COR-L47 (cell line): ENCODE measurements around the gene OTOGL.
"Not testable (repeated sequence)": the region's sequence is repeated elsewhere in the genome, so short reads cannot be mapped to it uniquely, and the experiment has no call there.

Experiments
- DNase-seq: peaks from one replicate; lab custom pipeline; 2025; lab: John Stamatoyannopoulos, UW

The OTOGL gene

DNA sequence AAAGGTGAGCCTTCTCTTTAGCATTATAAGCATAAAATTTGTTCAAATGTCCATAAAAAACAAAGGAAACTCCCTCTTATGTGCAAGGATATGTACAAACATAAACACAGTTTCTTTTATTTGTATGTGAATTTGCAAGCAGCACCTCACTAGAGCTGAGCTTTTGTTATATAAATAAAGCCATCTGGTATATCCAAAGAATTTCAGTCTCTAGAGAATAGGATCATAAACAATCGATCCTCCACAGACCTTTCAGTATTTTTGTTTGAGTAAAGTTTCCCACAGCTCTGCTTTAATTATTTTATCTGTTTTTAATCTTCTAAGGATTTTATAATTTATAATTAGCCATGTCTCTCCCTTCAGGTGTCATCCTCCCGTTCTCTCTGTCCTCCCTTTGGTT lies 89.2 kb downstream of the OTOGL start:
- no peak for DNase-seq

DNA sequence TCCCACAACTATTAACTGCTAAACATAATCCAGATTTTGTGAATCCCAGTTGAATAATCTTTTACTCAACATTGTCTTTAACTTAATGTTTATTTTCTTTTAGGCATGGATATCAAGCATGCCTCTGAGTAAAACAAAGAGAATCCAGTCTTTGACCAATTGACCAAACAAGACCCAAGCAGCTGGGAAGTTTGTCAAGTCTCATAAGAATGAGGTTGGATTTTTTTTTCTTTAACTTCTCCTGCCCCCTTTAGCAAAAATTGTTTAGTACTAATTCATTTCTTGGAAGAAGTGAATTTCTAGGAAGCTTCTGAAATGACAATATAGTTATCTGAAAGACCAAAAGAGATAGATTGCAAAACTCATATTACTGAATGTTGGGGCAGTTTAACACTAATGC lies 89.9 kb downstream of the OTOGL start:
- no peak for DNase-seq

GRCh38 chr12:80190001-80190400 lies 90.7 kb downstream of the OTOGL start:
- DNase-seq: no peak

DNA sequence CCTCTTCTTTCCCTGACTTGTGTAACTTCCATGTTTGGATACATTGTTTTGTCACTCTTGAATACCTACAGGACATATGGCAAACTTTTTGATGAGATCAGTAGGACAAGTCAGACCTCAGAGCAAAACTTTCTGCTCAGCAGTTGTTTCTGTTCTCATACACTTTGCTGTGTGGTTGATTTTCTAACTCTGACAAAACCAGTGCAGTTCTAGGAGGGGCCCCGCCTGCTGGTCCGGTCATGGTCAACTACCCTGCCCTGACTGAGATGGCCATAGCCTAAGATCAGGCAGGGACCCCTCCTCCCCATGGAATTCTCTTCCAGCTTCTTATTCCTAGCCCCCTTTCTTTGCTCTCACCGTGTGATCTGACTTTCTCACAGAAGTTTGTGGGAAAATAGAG lies 92.8 kb downstream of the OTOGL start:
- DNase-seq: no peak

DNA sequence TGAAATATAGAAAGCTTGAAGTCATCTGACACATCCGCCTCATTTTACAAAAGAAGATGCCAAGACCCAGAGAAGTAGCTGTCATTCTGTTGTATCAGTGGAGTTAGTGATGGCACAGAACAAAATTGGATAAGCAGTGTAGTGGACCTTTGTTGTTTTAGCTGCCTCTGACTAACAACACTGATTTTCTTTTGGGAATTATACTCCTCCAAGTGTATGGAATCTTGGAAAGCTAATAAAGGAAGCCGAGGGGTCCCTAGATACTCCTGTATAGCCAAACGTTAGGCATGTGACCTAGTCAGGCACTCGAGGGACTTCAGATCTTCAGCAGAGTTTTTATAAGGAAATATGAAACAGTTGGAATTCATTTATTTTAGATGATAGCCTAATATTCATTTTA lies 94.5 kb downstream of the OTOGL start:
- no peak for DNase-seq

- peak; percentile 66 for DNase-seq
These were observed 95.9 kb downstream of the OTOGL start for GRCh38 chr12:80195074-80195726.

DNA sequence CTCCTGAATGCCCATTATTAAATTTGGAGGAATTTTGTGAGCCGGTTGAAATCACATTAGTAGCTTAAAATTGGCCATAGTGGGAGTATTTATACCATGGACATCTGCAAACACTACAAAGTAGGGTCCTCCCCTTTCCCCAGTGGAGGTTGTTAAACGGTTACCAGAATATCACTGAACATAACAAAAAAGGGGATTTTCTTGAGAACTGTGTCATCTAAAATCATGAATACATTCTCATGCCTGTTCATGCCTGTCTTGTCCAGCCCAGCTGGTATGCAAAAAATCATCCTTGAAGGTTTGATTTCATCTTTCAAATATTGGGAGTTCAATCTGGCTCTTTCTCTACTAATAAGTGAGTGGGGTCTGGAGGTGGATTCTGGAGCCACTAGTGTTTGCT lies 96.4 kb downstream of the OTOGL start:
- DNase-seq: no peak

- DNase-seq: no peak
These were observed 97.1 kb downstream of the OTOGL start for GRCh38 chr12:80196419-80196818.

DNA sequence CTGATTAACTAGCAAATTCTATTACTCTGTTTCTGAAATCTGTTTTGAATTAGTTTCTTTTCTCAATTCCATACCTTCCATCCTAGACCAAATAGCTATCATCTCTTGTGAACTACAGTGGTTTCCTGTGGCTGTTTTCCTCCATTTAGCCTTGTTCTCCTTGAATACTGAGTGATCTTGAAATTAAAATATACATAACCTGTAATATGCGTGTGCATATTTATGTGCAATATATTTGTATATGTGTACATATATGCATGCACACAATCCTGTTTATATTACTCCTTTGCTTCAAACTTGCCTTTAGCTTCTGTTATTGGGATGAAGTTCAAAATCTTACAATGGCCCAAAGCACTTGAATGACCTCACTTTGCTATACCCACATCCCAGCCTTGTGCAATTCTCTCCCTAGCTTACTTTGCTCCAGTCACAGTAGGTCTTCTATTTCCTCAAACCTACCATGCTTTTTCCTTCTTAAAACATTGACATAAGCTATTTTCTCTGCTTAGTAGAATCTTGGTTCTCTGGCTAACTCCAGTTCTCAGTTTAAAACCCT lies 99.5 kb downstream of the OTOGL start:
- no peak for DNase-seq

GRCh38 chr12:80199931-80200330 lies 100.6 kb downstream of the OTOGL start:
- no peak for DNase-seq

DNA sequence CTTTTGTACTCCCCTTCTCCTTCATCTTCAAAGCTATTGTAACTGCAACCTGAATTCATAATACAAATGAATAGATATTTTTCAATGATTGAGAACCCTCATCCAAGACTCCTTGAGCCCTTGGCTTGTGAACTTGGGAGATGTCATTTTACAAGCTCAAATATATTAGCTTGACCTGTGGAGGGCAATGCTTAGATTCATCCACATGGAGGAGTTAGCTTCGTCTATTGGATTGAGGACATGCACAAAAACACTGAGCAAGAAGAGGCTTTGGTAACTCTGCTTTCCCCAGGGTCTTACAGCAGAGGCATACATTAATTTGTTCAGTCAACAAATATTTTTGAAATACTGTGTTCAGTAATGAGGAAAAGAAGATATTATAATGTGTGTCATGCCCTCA lies 101.1 kb downstream of the OTOGL start:
- DNase-seq: no peak

GRCh38 chr12:80201908-80202307 lies 102.6 kb downstream of the OTOGL start:
- DNase-seq: no peak

- no peak for DNase-seq
These were observed 106.6 kb downstream of the OTOGL start for GRCh38 chr12:80205960-80206359.

GRCh38 chr12:80208071-80208470 lies 108.7 kb downstream of the OTOGL start:
- DNase-seq: no peak

DNA sequence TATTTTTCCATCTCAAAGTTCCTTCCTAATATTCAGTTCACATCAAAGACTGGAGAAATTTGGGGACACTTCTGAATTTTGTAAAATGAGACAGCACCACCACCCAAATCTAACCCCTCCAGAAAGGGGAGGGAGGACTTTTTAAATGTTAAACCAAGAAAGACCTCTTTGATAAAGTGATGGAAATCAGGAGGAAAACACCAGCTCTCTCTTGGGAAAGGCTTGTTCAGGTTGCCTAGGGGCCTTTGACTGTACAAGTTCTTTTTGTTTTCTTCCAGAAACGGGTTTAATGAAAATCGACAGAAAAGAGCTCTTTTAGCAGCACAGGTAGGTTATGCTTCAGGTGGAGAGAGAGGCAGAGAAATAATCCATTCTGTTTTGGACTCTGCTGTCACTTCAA lies 112.3 kb downstream of the OTOGL start:
- no peak for DNase-seq

DNA sequence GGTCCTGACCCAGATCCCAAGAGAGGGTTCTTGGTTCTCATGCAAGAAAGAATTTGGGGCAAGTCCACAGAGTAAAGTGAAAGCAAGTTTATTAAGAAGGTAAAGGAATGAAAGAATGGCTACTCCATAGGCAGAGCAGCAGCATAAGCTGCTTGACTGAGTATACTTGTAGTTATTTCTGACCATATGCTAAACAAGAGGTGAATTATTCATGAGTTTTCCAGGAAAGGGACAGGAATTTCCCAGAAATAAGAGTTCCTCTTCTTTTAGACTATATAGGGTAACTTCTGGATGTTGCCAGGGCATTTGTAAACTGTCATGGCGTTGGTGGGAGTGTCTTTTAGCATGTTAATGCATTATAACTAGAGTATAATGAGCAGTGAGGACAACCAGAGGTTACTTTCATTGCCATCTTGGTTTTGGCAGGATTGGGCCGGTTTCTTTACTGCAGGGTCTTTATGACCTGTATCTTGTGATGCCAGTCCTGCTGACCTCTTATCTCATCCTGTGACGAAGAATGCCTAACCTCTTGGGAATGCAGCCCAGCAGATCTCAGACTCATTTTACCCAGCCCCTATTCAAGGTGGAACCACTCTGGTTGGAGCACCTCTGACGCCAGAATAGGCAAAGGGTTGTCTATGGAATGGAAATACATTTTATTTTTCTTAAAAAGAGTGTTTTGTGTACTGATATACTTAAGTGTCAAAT lies 113.8 kb downstream of the OTOGL start:
- DNase-seq: no peak

DNA sequence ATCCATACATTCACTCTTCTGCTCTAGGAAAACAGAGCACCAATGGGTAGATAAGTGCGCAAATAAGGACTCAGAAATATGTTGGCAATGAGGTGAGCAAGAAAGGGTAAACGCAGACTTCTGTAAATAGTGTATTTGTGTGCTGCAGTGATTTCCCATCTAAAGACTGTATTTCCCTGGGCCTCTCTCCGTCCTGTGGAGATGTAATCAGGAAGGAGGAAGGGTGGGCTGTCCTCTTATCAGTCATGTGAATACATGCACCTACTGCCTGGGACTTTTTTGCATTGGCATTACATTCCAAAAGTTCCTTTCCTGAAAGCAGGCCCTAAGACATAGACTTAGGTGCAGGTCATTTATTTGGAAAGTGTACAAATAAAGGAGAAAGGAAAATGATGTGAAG lies 114.5 kb downstream of the OTOGL start:
- no peak for DNase-seq

GRCh38 chr12:80217011-80217535 lies 117.7 kb downstream of the OTOGL start:
- DNase-seq: no peak

- not testable (repeated sequence) for DNase-seq
These were observed 119.6 kb downstream of the OTOGL start for GRCh38 chr12:80218925-80219324.

GRCh38 chr12:80219345-80219744 lies 120.0 kb downstream of the OTOGL start:
- no peak for DNase-seq

GRCh38 chr12:80222261-80222660 lies 122.9 kb downstream of the OTOGL start:
- no peak for DNase-seq

GRCh38 chr12:80226576-80226975 lies 127.2 kb downstream of the OTOGL start:
- no peak for DNase-seq

- DNase-seq: not testable (repeated sequence)
These were observed 128.6 kb downstream of the OTOGL start for GRCh38 chr12:80227904-80228303.
